Renal cortical epithelial cell (primary cell): ENCODE results near the gene PABPC1L2A. TPM values are rescaled to one million over a fixed set of nuclear protein-coding genes. Genes with fewer than 3 reads are reported as not detected.
"Not testable (repeated sequence)": the region's sequence is repeated elsewhere in the genome, so short reads cannot be mapped to it uniquely, and the experiment has no call there.

Experiments used
- DNase-seq: peaks from one replicate; pipeline ENCODE4 v3.0.0-alpha.2; 2011; ENCODE audit warnings: low read depth
- total RNA-seq: library from RNA; depleted of rRNA; stranded (reverse); fragments of >200 nt; gene quantifications from 2 replicates; pipeline ENCODE4 v1.2.3, GENCODE V29; 2014

PABPC1L2A gene
- not detected in 2 replicates for total RNA-seq

DNA sequence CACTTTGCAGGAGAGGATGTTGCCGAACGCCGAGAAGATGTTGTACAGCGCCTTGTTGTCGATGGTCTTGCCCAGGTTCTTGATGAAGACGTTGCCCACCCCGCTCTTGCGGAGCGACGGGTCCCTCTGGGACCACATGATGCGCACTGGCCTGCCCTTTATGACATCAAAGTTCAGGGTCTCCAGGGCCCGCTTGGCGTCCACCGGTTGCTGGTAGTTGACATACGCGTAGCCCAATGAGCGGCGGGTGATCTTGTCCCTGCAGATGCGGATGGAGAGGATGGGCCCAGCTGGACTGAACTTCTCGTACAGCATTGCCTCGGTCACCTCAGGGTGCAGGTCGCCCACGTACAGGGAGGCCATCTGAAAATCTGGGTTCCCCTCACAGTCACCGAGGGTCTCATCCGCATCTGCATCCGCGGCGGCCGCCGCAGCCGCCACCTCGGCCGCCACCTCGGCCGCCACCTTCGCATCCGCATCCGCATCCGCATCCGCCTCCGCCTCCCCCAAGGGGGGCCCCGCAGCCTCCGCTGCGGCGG, at the start of gene PABPC1L2A:
TSS of gene PABPC1L2A (minus strand) at position 489 of the 539 bp plus-strand sequence. CDS start at position 363, 126 bp downstream.
- DNase-seq: not testable (repeated sequence)

DNA sequence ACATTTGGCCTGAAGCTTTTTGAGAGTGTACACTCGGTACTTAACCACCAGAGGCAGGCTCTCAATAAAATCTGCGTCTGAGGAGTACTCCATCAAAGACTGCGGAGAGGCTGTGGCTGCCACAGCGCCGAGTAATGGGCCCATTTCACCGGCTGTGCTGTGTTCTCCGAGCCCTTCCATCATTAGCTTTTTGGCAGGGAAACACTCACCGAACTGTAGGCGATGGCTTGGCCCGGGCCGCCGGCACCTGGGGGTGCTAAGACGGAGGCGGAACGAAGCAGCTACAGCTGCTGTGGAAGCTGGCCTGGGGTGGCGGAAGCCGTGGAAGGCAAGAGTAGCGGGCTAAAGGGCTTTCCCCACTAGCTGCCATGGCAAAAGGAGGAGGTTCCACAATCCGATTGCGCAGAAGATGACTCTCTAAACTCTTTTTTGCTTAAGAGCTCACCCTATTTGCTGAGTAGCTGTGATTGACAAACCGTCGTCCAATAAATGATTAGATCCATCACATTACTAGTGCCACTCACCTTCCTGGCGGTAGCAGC, 48.5 kb upstream of the PABPC1L2A start:
- peak; percentile 2 for DNase-seq

DNA sequence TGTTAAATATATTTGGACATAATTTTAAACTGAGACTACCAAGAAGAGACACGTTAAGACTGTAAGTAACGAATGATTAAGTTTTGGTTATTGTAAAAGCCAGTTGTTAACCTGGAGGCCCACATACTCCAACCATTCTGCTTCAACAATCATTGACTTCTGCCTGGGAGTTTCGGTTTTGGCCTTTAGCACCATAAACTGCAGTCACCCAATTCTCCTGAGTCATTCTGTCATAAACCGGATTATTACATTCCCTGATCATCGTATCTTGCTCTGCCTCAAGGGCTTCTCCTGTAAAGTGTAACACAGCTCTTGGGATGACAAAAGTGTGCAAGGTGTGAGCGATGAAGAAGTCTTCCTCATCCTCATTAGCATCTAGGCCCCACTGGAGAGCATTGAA, 46.9 kb upstream of the PABPC1L2A start:
- DNase-seq: no peak

- not testable (repeated sequence) for DNase-seq
Measured at GRCh38 chrX:73099505-73099904, 20.2 kb upstream of the PABPC1L2A start.

- not testable (repeated sequence) for DNase-seq
Measured at GRCh38 chrX:73086766-73087165, 7.5 kb upstream of the PABPC1L2A start.

- DNase-seq: not testable (repeated sequence)
Measured at GRCh38 chrX:73079884-73080283, 572 bp upstream of the PABPC1L2A start.

- not testable (repeated sequence) for DNase-seq
Measured at GRCh38 chrX:73078597-73078996, 715 bp downstream of the PABPC1L2A start.

DNA sequence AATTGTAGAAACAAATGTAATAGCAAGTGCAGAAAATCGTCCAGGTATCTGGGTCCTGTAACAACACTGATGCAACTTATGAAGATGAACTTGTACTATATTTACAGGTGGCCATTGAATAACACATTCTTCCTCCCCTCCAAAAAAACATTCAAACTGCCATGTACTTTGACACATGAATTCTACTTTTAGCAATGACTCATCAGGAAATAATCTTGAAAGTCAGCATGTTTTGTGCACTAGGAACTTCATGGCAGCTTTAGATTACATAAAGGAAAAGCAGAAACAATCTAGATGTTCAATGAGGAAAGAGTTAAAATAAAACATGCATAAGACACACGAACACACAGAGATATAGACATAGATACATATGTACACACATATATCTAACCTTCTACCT, 2.5 kb downstream of the PABPC1L2A start:
- no peak for DNase-seq

DNA sequence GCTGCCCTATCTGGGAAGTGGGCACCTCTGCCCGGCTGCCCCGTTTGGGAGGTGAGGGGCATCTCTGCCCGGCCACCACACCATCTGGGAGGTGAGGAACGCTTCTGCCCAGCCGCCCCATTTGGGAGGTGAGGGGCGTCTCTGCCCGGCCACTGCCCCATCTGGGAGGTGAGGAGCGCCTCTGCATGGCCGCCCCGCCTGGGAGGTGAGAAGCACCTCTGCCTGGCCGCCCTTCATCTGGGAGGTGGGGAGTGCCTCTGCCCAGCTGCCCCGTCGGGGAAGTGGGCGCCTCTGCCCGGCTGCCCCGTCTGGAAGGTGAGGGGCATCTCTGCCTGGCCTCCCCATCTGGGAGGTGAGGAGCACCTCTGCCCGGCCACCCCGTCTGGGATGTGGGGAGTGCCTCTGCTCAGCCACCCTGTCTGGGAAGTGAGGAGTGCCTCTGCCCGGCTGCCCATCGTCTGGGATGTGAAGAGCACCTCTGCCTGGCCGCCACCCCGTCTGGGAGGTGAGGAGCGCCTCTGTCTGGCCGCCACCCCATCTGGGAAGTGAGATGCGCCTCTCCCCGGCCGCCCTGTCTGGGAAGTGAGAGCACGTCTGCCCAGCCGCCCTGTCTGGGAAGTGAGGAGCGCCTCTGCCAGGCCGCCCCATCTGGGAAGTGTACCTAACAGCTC, 9.8 kb downstream of the PABPC1L2A start:
- DNase-seq: no peak

- DNase-seq: no peak
Measured at GRCh38 chrX:73068467-73069364, 10.6 kb downstream of the PABPC1L2A start.

- not testable (repeated sequence) for DNase-seq
Measured at GRCh38 chrX:73067761-73068466, 11.4 kb downstream of the PABPC1L2A start.

DNA sequence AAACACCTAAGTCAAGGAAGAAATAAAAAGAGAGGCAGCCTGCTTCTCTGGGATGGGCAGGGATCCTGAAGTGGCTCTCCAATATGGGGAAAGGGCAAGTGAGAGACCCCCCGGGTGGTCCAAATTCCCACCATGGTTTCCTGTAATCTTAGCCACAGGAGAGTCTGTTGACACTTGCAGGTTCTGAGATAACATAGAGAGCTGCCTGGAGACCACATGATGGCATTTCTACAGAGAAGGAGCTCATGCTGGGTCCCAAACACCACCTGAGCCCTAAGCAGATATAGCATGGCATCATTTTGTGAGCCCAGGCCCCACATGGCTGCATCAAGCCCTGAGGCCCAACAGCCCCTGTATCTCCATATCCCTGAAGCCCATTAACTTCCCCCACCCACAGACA, 50.4 kb downstream of the PABPC1L2A start:
- no peak for DNase-seq

Other genes starting within 250 kb of the PABPC1L2A start
- not detected in 2 replicates for gene FAM236C, start 166.9 kb downstream of the PABPC1L2A start, total RNA-seq
- gene FAM236A, start 141.3 kb downstream of the PABPC1L2A start, total RNA-seq: not detected in 2 replicates
- 0.15 TPM in 1 of 2 replicates, not detected in the other for gene DMRTC1, start 135.7 kb downstream of the PABPC1L2A start, total RNA-seq
- gene PABPC1L2B, start 76.6 kb downstream of the PABPC1L2A start, total RNA-seq: not detected in 2 replicates
- gene NAP1L2, start 135.3 kb upstream of the PABPC1L2A start, total RNA-seq: 2.1 and 2.6 TPM in 2 replicates